K562 (cell line): ENCODE results near the gene ZBTB9. TPM values are rescaled to one million over a fixed set of nuclear protein-coding genes. Genes with fewer than 3 reads are reported as not detected.
A peak's percentile ranks its signal among the peaks of the same experiment; 100 is the strongest.

ENCODE experiments used
- ATAC-seq: fragments of 200-7000 bp; cut with Tn5 transposase; 3 replicates; pipeline ENCODE4 v1.9.1; 2020; ENCODE audit warnings: moderate library complexity
- BruUV-seq: library from RNA; stranded (reverse); fragments of 400-500 nt; replicated peaks from 2 replicates; lab custom pipeline; 2021; lab: Mats Ljungman, UMichigan
- CTCF ChIA-PET: fragments of 300-600 bp; formaldehyde crosslinking; extraction: SDS; loops from one replicate; lab custom pipeline; 2021; ENCODE audit warnings: low intra/inter-chr PET ratio; lab: Yijun Ruan, JAX
- POLR2A ChIA-PET: fragments of 300-600, 350-650 bp; sonication (Branson Sonifier 250); formaldehyde crosslinking; extraction: SDS; loops from one replicate; lab custom pipeline; 2021; ENCODE audit warnings: antibody characterized with exemption, inconsistent platforms; lab: Yijun Ruan, JAX
- DNase-seq, 4 experiments: peaks; one replicate each; pipeline versions ENCODE4 v3.0.0 to v3.0.0-alpha.2; 2011 to 2018; ENCODE audit warnings: low spot score in 3 of 4, mixed read lengths in 3 of 4; ENCODE audit errors: extremely low read depth in 1 of 4
- FAIRE-seq: peaks from 2 replicates; lab custom pipeline; 2011; peaks lifted over from hg19 to GRCh38; lab: Jason Lieb, UNC
- H2AFZ ChIP-seq: 2 replicates; pipeline ENCODE4 v1.6.0; 2011; ENCODE audit warnings: low read depth, low read length, control low read depth, inconsistent platforms
- H3K27ac ChIP-seq: fragments of 200-600 bp; 3 replicates; pipeline ENCODE4 v1.8.0; 2011; ENCODE audit warnings: low read depth, mild to moderate bottlenecking, control low read depth, inconsistent platforms, low read length, moderate library complexity, mixed read lengths; ENCODE audit errors: extremely low read depth
- H3K27me3 ChIP-seq, 2 experiments: fragments of 300-600 bp in 1 of 2; 2 replicates in 1 of 2; 3 replicates in 1 of 2; pipeline versions ENCODE4 v1.6.0 to v1.8.0; 2011; ENCODE audit warnings: inconsistent platforms in 2 of 2, low read length in 2 of 2, mild to moderate bottlenecking in 1 of 2, mixed read lengths in 1 of 2, moderate library complexity in 1 of 2; ENCODE audit not compliant: control insufficient read depth in 2 of 2, insufficient read depth in 2 of 2
- H3K36me3 ChIP-seq: fragments of 300-600 bp; 3 replicates; pipeline ENCODE4 v1.8.0; 2011; ENCODE audit warnings: mild to moderate bottlenecking, low read length, inconsistent platforms; ENCODE audit not compliant: control insufficient read depth, insufficient read depth
- H3K4me1 ChIP-seq, 2 experiments: fragments of 200-600 bp in 1 of 2; replicated peaks in 1 of 2; 2 replicates in 1 of 2; 3 replicates in 1 of 2; pipeline versions ENCODE4 v1.5.1 to v1.8.0; 2011; ENCODE audit warnings: inconsistent platforms in 2 of 2, low read length in 2 of 2, mild to moderate bottlenecking in 1 of 2, mixed read lengths in 1 of 2, moderate library complexity in 1 of 2; ENCODE audit not compliant: control insufficient read depth in 2 of 2, insufficient read depth in 2 of 2
- H3K4me2 ChIP-seq: 2 replicates; pipeline ENCODE4 v1.6.1; 2011; ENCODE audit warnings: low read length, control low read depth, inconsistent platforms, mixed read lengths; ENCODE audit not compliant: insufficient read depth
- H3K4me3 ChIP-seq: fragments of 200-600 bp; sonication (generic), shearing (Covaris generic); 2 replicates; pipeline ENCODE4 v1.5.1; 2016; ENCODE audit warnings: control low read depth, inconsistent platforms
- H3K79me2 ChIP-seq: fragments of 200-600 bp; 3 replicates; pipeline ENCODE4 v1.8.0; 2011; ENCODE audit warnings: low read length, inconsistent platforms; ENCODE audit not compliant: control insufficient read depth, insufficient read depth
- H3K9ac ChIP-seq, 2 experiments: 2 replicates each; pipeline versions ENCODE4 v1.6.0 to v1.6.1; 2011; ENCODE audit warnings: low read depth in 2 of 2, low read length in 2 of 2, control low read depth in 1 of 2, inconsistent platforms in 1 of 2, mild to moderate bottlenecking in 1 of 2, mixed read lengths in 1 of 2; ENCODE audit not compliant: insufficient read depth in 1 of 2
- H3K9me1 ChIP-seq: one replicate; pipeline ENCODE4 v1.6.0; 2011; ENCODE audit warnings: inconsistent platforms, mild to moderate bottlenecking, low read length, moderate library complexity; ENCODE audit not compliant: control insufficient read depth, insufficient read depth
- H3K9me3 ChIP-seq: replicated peaks from 2 replicates; pipeline ENCODE4 v1.5.1; 2011; ENCODE audit warnings: low read depth, low read length, inconsistent platforms; ENCODE audit not compliant: control insufficient read depth, insufficient read depth
- H4K20me1 ChIP-seq: replicated peaks from 2 replicates; pipeline ENCODE4 v1.6.1; 2011; ENCODE audit warnings: low read length, inconsistent platforms, mixed read lengths; ENCODE audit not compliant: control insufficient read depth, insufficient read depth
- CTBP1 ChIP-seq: fragments of 450-650 bp; IDR thresholded peaks from 2 replicates; pipeline ENCODE4 v1.6.1; 2016; ENCODE audit warnings: borderline replicate concordance
- FOXM1 ChIP-seq, 2 experiments: fragments of 450-650 bp in 1 of 2; sonication (generic) in 1 of 2; formaldehyde crosslinking in 1 of 2; IDR thresholded peaks; 2 replicates each; pipeline versions ENCODE4 v1.6.1 to v1.9.0; 2017 to 2022; ENCODE audit warnings: low read depth in 2 of 2, mild to moderate bottlenecking in 2 of 2, missing genetic modification reagents in 1 of 2, moderate library complexity in 1 of 2
- KHSRP ChIP-seq: fragments of 450-650 bp; IDR thresholded peaks from 2 replicates; pipeline ENCODE4 v1.6.1; 2017
- SMARCA4 ChIP-seq: fragments of 450-650 bp; IDR thresholded peaks from 2 replicates; pipeline ENCODE4 v1.6.1; 2016
- THRAP3 ChIP-seq: fragments of 450-650 bp; IDR thresholded peaks from 2 replicates; pipeline ENCODE4 v1.6.1; 2016; ENCODE audit warnings: mild to moderate bottlenecking, inconsistent platforms, borderline replicate concordance
- ZBTB1 ChIP-seq: sonication (generic); formaldehyde crosslinking; IDR thresholded peaks from 2 replicates; pipeline ENCODE4 v1.8.1; 2023; ENCODE audit warnings: missing genetic modification reagents, low read depth, mild to moderate bottlenecking, borderline replicate concordance
- WGBS: fragments of 100-300 bp; shearing (Covaris generic); methylation state at CpG from one replicate; pipeline ENCODE4 v1.1.6; 2016; ENCODE audit warnings: low coverage, mixed read lengths; ENCODE audit not compliant: insufficient coverage; ENCODE audit errors: missing lambda C conversion rate; 5-methylcytosine and 5-hydroxymethylcytosine counted together
- in situ Hi-C: fragments of 300-500 bp; cut with MboI; formaldehyde crosslinking; loops from 4 replicates; pipeline ENCODE4 v1.15.0; 2018; ENCODE audit warnings: inconsistent platforms, mixed read lengths
- intact Hi-C: fragments of 100-400 bp; cut with micrococcal nuclease; formaldehyde crosslinking; loops from 2 replicates; pipeline ENCODE4 v1.14.2; 2022
- polyA plus RNA-seq, 8 experiments: library from polyadenylated mRNA; depleted of rRNA in 4 of 8; stranded (reverse) in 5 of 8; unstranded in 3 of 8; fragments of >200 nt; fragmentation: Nextera tagmentation in 2 of 8; fragmentation: Illumina TruSeq in 1 of 8; extraction: Ambion mirVana in 2 of 8; extraction: Trizol in 1 of 8; gene quantifications; 2 replicates each; pipeline versions ENCODE4 v1.2.1 to v1.2.3, GENCODE V29; 2011 to 2014; ENCODE audit warnings: inconsistent platforms in 1 of 8, missing spikeins in 1 of 8
- total RNA-seq, 7 experiments: library from RNA; depleted of rRNA in 6 of 7; stranded (reverse); fragments of >200 nt in 6 of 7; fragmentation: Illumina TruSeq in 2 of 7; extraction: Trizol in 2 of 7; gene quantifications; 2 replicates each; pipeline versions ENCODE4 v1.2.1 to v1.2.3, GENCODE V29; 2011 to 2021; ENCODE audit warnings: low replicate concordance in 1 of 7
- TF ChIP-seq, protein P1 (sequence below): sonication (generic); formaldehyde crosslinking; IDR thresholded peaks from 2 replicates; pipeline ENCODE4 v1.9.0; 2022; ENCODE audit warnings: mild to moderate bottlenecking, missing genetic modification reagents
- TF ChIP-seq, protein P2 (sequence below): IDR thresholded peaks from 2 replicates; pipeline ENCODE4 v1.6.1; 2016; ENCODE audit warnings: missing genetic modification characterization, missing compliant biosample characterization
- TF ChIP-seq, protein P3 (sequence below), 2 experiments: fragments of 450-650 bp; formaldehyde crosslinking in 1 of 2; IDR thresholded peaks; 2 replicates each; pipeline versions ENCODE4 v1.4.0 to v1.6.1; 2014 to 2020; ENCODE audit warnings: mild to moderate bottlenecking in 2 of 2, borderline replicate concordance in 1 of 2, low read depth in 1 of 2

ZBTB9 gene
- total and polyA plus RNA-seq, 9 of the 15 experiments (the other 6 are each of a cell fraction or from before 2014, with no cell fraction given) = 1.9 to 19.5 (median 10.4) TPM

DNA sequence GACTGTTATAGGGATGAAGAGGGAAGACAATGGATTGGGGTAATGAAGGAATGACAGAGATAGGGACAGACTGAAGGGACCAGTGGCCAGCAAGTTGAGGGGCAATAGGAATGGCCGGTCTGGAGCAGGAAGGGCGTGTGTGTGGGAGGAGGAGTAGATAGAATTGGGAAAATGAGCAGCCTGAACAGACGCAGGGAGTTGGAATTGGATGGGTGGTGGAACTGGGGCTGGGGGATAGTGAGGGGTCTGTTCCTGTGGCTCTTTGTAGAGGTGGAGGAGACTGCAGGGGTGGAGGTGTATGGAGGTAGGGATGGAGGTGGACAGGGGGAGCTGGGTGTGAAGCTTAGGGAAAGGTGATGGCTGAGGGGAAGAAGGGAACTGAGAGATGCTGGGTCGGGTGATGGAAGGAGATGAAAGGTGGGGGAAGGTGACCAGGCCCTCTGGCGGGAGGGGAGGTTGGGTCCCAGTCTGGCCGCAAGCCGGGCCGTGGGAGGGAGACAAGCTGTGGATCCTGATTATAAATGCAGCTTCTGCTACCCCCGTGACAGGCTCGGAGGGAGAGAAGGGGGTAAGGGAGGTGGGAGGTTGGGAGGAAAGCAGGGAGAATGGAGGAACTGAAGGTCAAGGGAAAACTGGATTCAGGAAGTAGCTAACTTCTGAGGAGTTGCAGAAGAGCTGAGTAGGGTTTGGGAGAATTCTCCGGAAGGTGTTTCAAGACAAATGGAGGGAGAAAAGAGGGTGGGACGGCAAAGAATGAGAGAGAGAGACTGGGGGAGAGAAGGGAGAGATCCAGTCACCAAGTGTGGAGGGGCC, 29.3 kb upstream of the ZBTB9 start:
- BruUV-seq = TSS peak; percentile 81
- no peaks in the 10 kb centered on the region for H3K36me3 ChIP-seq
- in situ Hi-C loops (no loop called here), intact Hi-C loops (loop anchor here (5.0 to 10.0 kb wide), 4 partner anchors 50 to 300 kb away; partner anchors contain the start of genes BAK1 and RGL2)
- H3K9ac ChIP-seq = peak overlapping the region; percentile 91 to 96
- 6% methylated on average over 12 of the region's 12 CpGs for WGBS
- H3K9me1 ChIP-seq = no peaks in the 10 kb centered on the region
- peak overlapping the region; percentile 96 for H3K4me2 ChIP-seq
- ATAC-seq (peak; percentile 28), DNase-seq (peak; percentile 79 to 82 (median 80)), FAIRE-seq (peak; percentile 75)
- peaks cover 39% of the 10 kb centered on the region for H3K79me2 ChIP-seq
- CTCF ChIA-PET = interaction anchor here (0.6 to 2.4 kb wide), 5 partner anchors 27 to 148 kb away, joined by 4 to 16 read pairs (median 4); partner anchors contain the start of genes B3GALT4 and KIFC1
- peaks cover 46 to 48% of the 10 kb centered on the region in 2 experiments for H3K4me1 ChIP-seq
- H3K4me3 ChIP-seq = peak overlapping the region; percentile 57
- H3K9me3 ChIP-seq = no peaks in the 10 kb centered on the region
- H3K27ac ChIP-seq = peak overlapping the region; percentile 95
- H3K27me3 ChIP-seq = no peaks in the 10 kb centered on the region
- H4K20me1 ChIP-seq = no peaks in the 10 kb centered on the region
- POLR2A ChIA-PET = interaction anchor here (0.6 to 2.7 kb wide), 15 partner anchors 10 to 495 kb away, joined by 3 to 20 read pairs (median 3); partner anchors contain the start of genes BAK1, KIFC1, RGL2 and RPS18
- H2AFZ ChIP-seq = peak overlapping the region; percentile 79
- TF ChIP-seq SMARCA4 (peak; percentile 85), KHSRP (0 out of 2 replicates have a peak, but pooled peaks have one; percentile 37), FOXM1 (IDR thresholded peaks at IDR 0.05; ENCODE audit: low read depth) (0 out of 2 replicates have a peak, but pooled peaks have one; percentile 10), FOXM1 (CRISPR knock-in tag; IDR thresholded peaks at IDR 0.05; ENCODE audit: low read depth) (no peak), CTBP1 (peak; percentile 86), ZBTB1 (CRISPR knock-in tag) (0 out of 2 replicates have a peak, but pooled peaks have one; percentile 36), THRAP3 (peak; percentile 91)
- TF ChIP-seq, protein P1, sequence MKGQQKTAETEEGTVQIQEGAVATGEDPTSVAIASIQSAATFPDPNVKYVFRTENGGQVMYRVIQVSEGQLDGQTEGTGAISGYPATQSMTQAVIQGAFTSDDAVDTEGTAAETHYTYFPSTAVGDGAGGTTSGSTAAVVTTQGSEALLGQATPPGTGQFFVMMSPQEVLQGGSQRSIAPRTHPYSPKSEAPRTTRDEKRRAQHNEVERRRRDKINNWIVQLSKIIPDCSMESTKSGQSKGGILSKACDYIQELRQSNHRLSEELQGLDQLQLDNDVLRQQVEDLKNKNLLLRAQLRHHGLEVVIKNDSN = no peak
- TF ChIP-seq, protein P2, sequence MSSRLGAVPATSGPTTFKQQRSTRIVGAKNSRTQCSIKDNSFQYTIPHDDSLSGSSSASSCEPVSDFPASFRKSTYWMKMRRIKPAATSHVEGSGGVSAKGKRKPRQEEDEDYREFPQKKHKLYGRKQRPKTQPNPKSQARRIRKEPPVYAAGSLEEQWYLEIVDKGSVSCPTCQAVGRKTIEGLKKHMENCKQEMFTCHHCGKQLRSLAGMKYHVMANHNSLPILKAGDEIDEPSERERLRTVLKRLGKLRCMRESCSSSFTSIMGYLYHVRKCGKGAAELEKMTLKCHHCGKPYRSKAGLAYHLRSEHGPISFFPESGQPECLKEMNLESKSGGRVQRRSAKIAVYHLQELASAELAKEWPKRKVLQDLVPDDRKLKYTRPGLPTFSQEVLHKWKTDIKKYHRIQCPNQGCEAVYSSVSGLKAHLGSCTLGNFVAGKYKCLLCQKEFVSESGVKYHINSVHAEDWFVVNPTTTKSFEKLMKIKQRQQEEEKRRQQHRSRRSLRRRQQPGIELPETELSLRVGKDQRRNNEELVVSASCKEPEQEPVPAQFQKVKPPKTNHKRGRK (tag) = peak; percentile 25; the same call in 1 of the 2 replicates
- TF ChIP-seq, protein P3, sequence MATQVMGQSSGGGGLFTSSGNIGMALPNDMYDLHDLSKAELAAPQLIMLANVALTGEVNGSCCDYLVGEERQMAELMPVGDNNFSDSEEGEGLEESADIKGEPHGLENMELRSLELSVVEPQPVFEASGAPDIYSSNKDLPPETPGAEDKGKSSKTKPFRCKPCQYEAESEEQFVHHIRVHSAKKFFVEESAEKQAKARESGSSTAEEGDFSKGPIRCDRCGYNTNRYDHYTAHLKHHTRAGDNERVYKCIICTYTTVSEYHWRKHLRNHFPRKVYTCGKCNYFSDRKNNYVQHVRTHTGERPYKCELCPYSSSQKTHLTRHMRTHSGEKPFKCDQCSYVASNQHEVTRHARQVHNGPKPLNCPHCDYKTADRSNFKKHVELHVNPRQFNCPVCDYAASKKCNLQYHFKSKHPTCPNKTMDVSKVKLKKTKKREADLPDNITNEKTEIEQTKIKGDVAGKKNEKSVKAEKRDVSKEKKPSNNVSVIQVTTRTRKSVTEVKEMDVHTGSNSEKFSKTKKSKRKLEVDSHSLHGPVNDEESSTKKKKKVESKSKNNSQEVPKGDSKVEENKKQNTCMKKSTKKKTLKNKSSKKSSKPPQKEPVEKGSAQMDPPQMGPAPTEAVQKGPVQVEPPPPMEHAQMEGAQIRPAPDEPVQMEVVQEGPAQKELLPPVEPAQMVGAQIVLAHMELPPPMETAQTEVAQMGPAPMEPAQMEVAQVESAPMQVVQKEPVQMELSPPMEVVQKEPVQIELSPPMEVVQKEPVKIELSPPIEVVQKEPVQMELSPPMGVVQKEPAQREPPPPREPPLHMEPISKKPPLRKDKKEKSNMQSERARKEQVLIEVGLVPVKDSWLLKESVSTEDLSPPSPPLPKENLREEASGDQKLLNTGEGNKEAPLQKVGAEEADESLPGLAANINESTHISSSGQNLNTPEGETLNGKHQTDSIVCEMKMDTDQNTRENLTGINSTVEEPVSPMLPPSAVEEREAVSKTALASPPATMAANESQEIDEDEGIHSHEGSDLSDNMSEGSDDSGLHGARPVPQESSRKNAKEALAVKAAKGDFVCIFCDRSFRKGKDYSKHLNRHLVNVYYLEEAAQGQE (IDR thresholded peaks at IDR 0.05; ENCODE audit: borderline replicate concordance) = peak; percentile 17; the same call in 1 of the 2 replicates
- TF ChIP-seq, protein P3 (CRISPR knock-in tag; IDR thresholded peaks at IDR 0.05; ENCODE audit: low read depth) = no peak
